H1 (cell line): ENCODE measurements around the gene STK39. TPM values are rescaled to one million over a fixed set of nuclear protein-coding genes. Genes with fewer than 3 reads are reported as not detected.

Experiments used
- CBX8 ChIP-seq: fragments of 300-800, 300-1000 bp; sonication (generic); IDR thresholded peaks from 2 replicates; pipeline ENCODE4 v1.7.1; 2016; ENCODE audit warnings: low read depth, low read length, borderline replicate concordance
- CHD2 ChIP-seq: IDR thresholded peaks from 2 replicates; pipeline ENCODE4 v1.6.1; 2012; ENCODE audit warnings: low read length, improper control_type of control experiment
- CTBP2 ChIP-seq: IDR thresholded peaks from 2 replicates; pipeline ENCODE4 v1.7.0; 2011; ENCODE audit warnings: borderline replicate concordance, mild to moderate bottlenecking, moderate library complexity, mixed read lengths, low read length; ENCODE audit not compliant: insufficient read depth, insufficient read length
- EP300 ChIP-seq, 2 experiments: IDR thresholded peaks; 1 replicate in 1 of 2; 2 replicates in 1 of 2; pipeline ENCODE4 v1.6.1; 2011 to 2012; ENCODE audit warnings: low read depth in 2 of 2, low read length in 2 of 2, mild to moderate bottlenecking in 2 of 2, borderline replicate concordance in 1 of 2, inconsistent platforms in 1 of 2, moderate library complexity in 1 of 2
- SIN3A ChIP-seq, 2 experiments: IDR thresholded peaks in 1 of 2; conservative IDR thresholded peaks in 1 of 2; 2 replicates each; pipeline ENCODE4 v1.6.1; 2011 to 2012; ENCODE audit warnings: low read length in 2 of 2, improper control_type of control experiment in 1 of 2, low read depth in 1 of 2, mild to moderate bottlenecking in 1 of 2
- YY1 ChIP-seq: IDR thresholded peaks from 2 replicates; pipeline ENCODE4 v1.6.1; 2011; ENCODE audit warnings: low read depth, mild to moderate bottlenecking, low read length
- polyA plus RNA-seq, 7 experiments: library from polyadenylated mRNA; depleted of rRNA in 3 of 7; stranded (reverse) in 5 of 7; unstranded in 2 of 7; fragments of >200 nt in 5 of 7; fragments of 200-250 nt in 2 of 7; gene quantifications; 1 replicate in 5 of 7; 2 replicates in 1 of 7; 4 replicates in 1 of 7; pipeline versions ENCODE4 v1.2.1 to v1.2.3, GENCODE V29; 2011 to 2013; ENCODE audit warnings: missing spikeins in 2 of 7, mixed read lengths in 2 of 7
- total RNA-seq: library from RNA; stranded (reverse); fragmentation: NEBNext Ultra II Directional; extraction: Animal tissue kit (Norgen Biotek cat#: 25700); gene quantifications from 2 replicates; pipeline ENCODE4 v1.2.1, GENCODE V29; 2021

The STK39 gene
- total and polyA plus RNA-seq, 2 of the 8 experiments (the other 6 are each of a cell fraction or from before 2014, with no cell fraction given): 13.7 to 23.8 TPM

GRCh38 chr2:168167511-168168263 is 79.7 kb downstream of the STK39 start (continued):
- no peak for TF ChIP-seq CBX8
- TF ChIP-seq SIN3A (conservative IDR thresholded peaks at IDR 0.05 in 1 of 2, IDR thresholded peaks at IDR 0.05 in 1 of 2; ENCODE audit: low read depth in 1 of 2, low read length in 2 of 2): no peak
- TF ChIP-seq YY1: no peak
- no peak for TF ChIP-seq EP300 (IDR thresholded peaks at IDR 0.05; ENCODE audit: borderline replicate concordance in 1 of 2, low read depth in 2 of 2, low read length in 2 of 2)
- TF ChIP-seq CHD2: no peak
- no peak for TF ChIP-seq CTBP2
